OCI-LY1 (cell line): Measurements from ENCODE around the gene GMPS.
A peak's percentile ranks its signal among the peaks of the same experiment; 100 is the strongest.
"Not testable (repeated sequence)": the region's sequence is repeated elsewhere in the genome, so short reads cannot be mapped to it uniquely, and the experiment has no call there.

Source experiments
- H2AFZ ChIP-seq: fragments of 200-600 bp; sonication (generic), shearing (Covaris generic); 2 replicates; pipeline ENCODE4 v1.6.0; 2014; ENCODE audit warnings: antibody characterized with exemption, mild to moderate bottlenecking, low read length
- H3F3A ChIP-seq: fragments of 200-600 bp; sonication (generic), shearing (Covaris generic); 2 replicates; pipeline ENCODE4 v1.6.0; 2014; ENCODE audit warnings: mild to moderate bottlenecking, antibody characterized with exemption, low read length, moderate library complexity; ENCODE audit not compliant: insufficient read depth
- H3K27ac ChIP-seq: fragments of 200-600 bp; sonication (generic); 2 replicates; pipeline ENCODE4 v1.5.1; 2014; ENCODE audit warnings: low read length, mixed run types, mild to moderate bottlenecking, low read depth; ENCODE audit not compliant: poor library complexity, severe bottlenecking
- H3K27me3 ChIP-seq: fragments of 200-600 bp; sonication (generic); 2 replicates; pipeline ENCODE4 v1.6.0; 2014; ENCODE audit warnings: antibody characterized with exemption, mild to moderate bottlenecking, low read length, moderate library complexity; ENCODE audit not compliant: insufficient read depth
- H3K36me3 ChIP-seq: fragments of 200-600 bp; sonication (generic); 2 replicates; pipeline ENCODE4 v1.6.1; 2014; ENCODE audit warnings: mild to moderate bottlenecking, antibody characterized with exemption, low read length, moderate library complexity, mixed read lengths; ENCODE audit not compliant: insufficient read depth
- H3K4me1 ChIP-seq: fragments of 200-600 bp; sonication (generic); 2 replicates; pipeline ENCODE4 v1.5.1; 2014; ENCODE audit warnings: mild to moderate bottlenecking, low read length, moderate library complexity; ENCODE audit not compliant: insufficient read depth, severe bottlenecking
- H3K4me2 ChIP-seq: fragments of 200-600 bp; sonication (generic), shearing (Covaris generic); 2 replicates; pipeline ENCODE4 v1.6.1; 2014; ENCODE audit warnings: low read length
- H3K4me3 ChIP-seq: fragments of 200-600 bp; sonication (generic); 2 replicates; pipeline ENCODE4 v1.5.1; 2014; ENCODE audit warnings: low read length, low read depth, mild to moderate bottlenecking, mixed read lengths; ENCODE audit not compliant: poor library complexity, severe bottlenecking
- H3K79me2 ChIP-seq: fragments of 200-600 bp; shearing (Covaris generic); 2 replicates; pipeline ENCODE4 v1.6.1; 2016; ENCODE audit warnings: mixed run types, low read length, mixed read lengths; ENCODE audit not compliant: insufficient read depth
- H3K9ac ChIP-seq: fragments of 200-600 bp; sonication (generic), shearing (Covaris generic); 2 replicates; pipeline ENCODE4 v1.6.1; 2014; ENCODE audit warnings: mild to moderate bottlenecking, low read length, mixed read lengths
- H3K9me2 ChIP-seq: fragments of 200-600 bp; sonication (generic), shearing (Covaris generic); 2 replicates; pipeline ENCODE4 v1.6.1; 2014; ENCODE audit warnings: low read depth, mild to moderate bottlenecking, low read length, mixed read lengths
- H3K9me3 ChIP-seq: fragments of 200-600 bp; shearing (Covaris generic); 2 replicates; pipeline ENCODE4 v1.6.1; 2014; ENCODE audit warnings: low read length, mixed read lengths
- H4K20me1 ChIP-seq: fragments of 200-600 bp; sonication (generic), shearing (Covaris generic); 2 replicates; pipeline ENCODE4 v1.6.0; 2016; ENCODE audit warnings: mild to moderate bottlenecking, low read length; ENCODE audit not compliant: insufficient read depth
- CTCF ChIP-seq: fragments of 200-600 bp; sonication (generic), shearing (Covaris generic); IDR thresholded peaks from 2 replicates; pipeline ENCODE4 v1.5.1; 2017; ENCODE audit warnings: mild to moderate bottlenecking, antibody characterized with exemption, low read length, moderate library complexity, mixed read lengths
- EZH2 ChIP-seq: fragments of 200-600 bp; sonication (generic), shearing (Covaris generic); IDR thresholded peaks from 2 replicates; pipeline ENCODE4 v1.8.0; 2017; ENCODE audit warnings: borderline replicate concordance, mixed run types, mild to moderate bottlenecking, antibody characterized with exemption, low read length, moderate library complexity, mixed read lengths

GMPS gene

GRCh38 chr3:155843569-155843968 is 26.9 kb upstream of the GMPS start:
- H4K20me1 ChIP-seq = no peaks in the 10 kb centered on the region
- no peak for TF ChIP-seq CTCF
- TF ChIP-seq EZH2 = no peak
- H3K4me3 ChIP-seq = no peak overlapping the region
- peaks cover 31% of the 10 kb centered on the region; the same call in 1 of the 2 replicates for H3K79me2 ChIP-seq
- no peak overlapping the region for H3K27ac ChIP-seq
- no peak overlapping the region for H3K9ac ChIP-seq
- H2AFZ ChIP-seq = no peak overlapping the region
- peaks cover 10% of the 10 kb centered on the region for H3K4me1 ChIP-seq
- H3F3A ChIP-seq = no peaks in the 10 kb centered on the region
- no peaks in the 10 kb centered on the region for H3K9me3 ChIP-seq
- H3K36me3 ChIP-seq = peaks cover 7% of the 10 kb centered on the region; the same call in 1 of the 2 replicates
- no peaks in the 10 kb centered on the region for H3K27me3 ChIP-seq
- no peaks in the 10 kb centered on the region for H3K9me2 ChIP-seq
- H3K4me2 ChIP-seq = no peak overlapping the region

- Histone ChIP-seq H3K4me2 (peak overlapping the region; percentile 12; the same call in 1 of the 2 replicates), H2AFZ (no peak overlapping the region), H3K9me2 (no peaks in the 10 kb centered on the region), H3K79me2 (peaks cover 37% of the 10 kb centered on the region), H3K4me1 (peaks cover 22% of the 10 kb centered on the region), H3K9ac (no peak overlapping the region), H3K9me3 (no peaks in the 10 kb centered on the region), H3K27me3 (no peaks in the 10 kb centered on the region), H4K20me1 (no peaks in the 10 kb centered on the region), H3K36me3 (peaks cover 11% of the 10 kb centered on the region; the same call in 1 of the 2 replicates), H3K4me3 (no peak overlapping the region), H3K27ac (no peak overlapping the region), H3F3A (no peaks in the 10 kb centered on the region)
- TF ChIP-seq EZH2 (no peak), CTCF (no peak)
Observed at GRCh38 chr3:155846119-155846518, 24.3 kb upstream of the GMPS start.

GRCh38 chr3:155847993-155848392 is 22.5 kb upstream of the GMPS start:
- H3K9ac ChIP-seq = no peak overlapping the region
- no peaks in the 10 kb centered on the region for H3K9me3 ChIP-seq
- no peak for TF ChIP-seq EZH2
- TF ChIP-seq CTCF = no peak
- H3K4me3 ChIP-seq = no peak overlapping the region
- H3K4me1 ChIP-seq = peaks cover 38% of the 10 kb centered on the region
- H4K20me1 ChIP-seq = no peaks in the 10 kb centered on the region
- peaks cover 53% of the 10 kb centered on the region for H3K79me2 ChIP-seq
- no peak overlapping the region for H2AFZ ChIP-seq
- no peaks in the 10 kb centered on the region for H3K27me3 ChIP-seq
- peaks cover 16% of the 10 kb centered on the region; the same call in 1 of the 2 replicates for H3K36me3 ChIP-seq
- H3K4me2 ChIP-seq = no peak overlapping the region; the same call in 1 of the 2 replicates
- no peaks in the 10 kb centered on the region for H3F3A ChIP-seq
- no peaks in the 10 kb centered on the region for H3K9me2 ChIP-seq
- no peak overlapping the region for H3K27ac ChIP-seq

GRCh38 chr3:155849404-155849803 is 21.0 kb upstream of the GMPS start:
- H2AFZ ChIP-seq, H3F3A ChIP-seq, H3K4me3 ChIP-seq, H4K20me1 ChIP-seq, H3K27me3 ChIP-seq, H3K9me2 ChIP-seq, H3K9me3 ChIP-seq, H3K9ac ChIP-seq, H3K27ac ChIP-seq: not testable (repeated sequence)
- H3K79me2 ChIP-seq = peaks cover 62% of the 10 kb centered on the region
- peaks cover 43% of the 10 kb centered on the region for H3K4me1 ChIP-seq
- 0 out of 2 replicates have a peak overlapping the region, but pooled peaks have one; percentile 1 for H3K4me2 ChIP-seq
- peaks cover 16% of the 10 kb centered on the region; the same call in 1 of the 2 replicates for H3K36me3 ChIP-seq
